DMS114 treated with DMSO at 0.1 percent for 48 hours (cell line): Measurements from ENCODE around the gene PPIG.
"Not testable (repeated sequence)": the region's sequence is repeated elsewhere in the genome, so short reads cannot be mapped to it uniquely, and the experiment has no call there.

Experiments
- DNase-seq: peaks from one replicate; lab custom pipeline; 2025; ENCODE audit not compliant: unreplicated experiment; lab: John Stamatoyannopoulos, UW

The PPIG gene

DNA sequence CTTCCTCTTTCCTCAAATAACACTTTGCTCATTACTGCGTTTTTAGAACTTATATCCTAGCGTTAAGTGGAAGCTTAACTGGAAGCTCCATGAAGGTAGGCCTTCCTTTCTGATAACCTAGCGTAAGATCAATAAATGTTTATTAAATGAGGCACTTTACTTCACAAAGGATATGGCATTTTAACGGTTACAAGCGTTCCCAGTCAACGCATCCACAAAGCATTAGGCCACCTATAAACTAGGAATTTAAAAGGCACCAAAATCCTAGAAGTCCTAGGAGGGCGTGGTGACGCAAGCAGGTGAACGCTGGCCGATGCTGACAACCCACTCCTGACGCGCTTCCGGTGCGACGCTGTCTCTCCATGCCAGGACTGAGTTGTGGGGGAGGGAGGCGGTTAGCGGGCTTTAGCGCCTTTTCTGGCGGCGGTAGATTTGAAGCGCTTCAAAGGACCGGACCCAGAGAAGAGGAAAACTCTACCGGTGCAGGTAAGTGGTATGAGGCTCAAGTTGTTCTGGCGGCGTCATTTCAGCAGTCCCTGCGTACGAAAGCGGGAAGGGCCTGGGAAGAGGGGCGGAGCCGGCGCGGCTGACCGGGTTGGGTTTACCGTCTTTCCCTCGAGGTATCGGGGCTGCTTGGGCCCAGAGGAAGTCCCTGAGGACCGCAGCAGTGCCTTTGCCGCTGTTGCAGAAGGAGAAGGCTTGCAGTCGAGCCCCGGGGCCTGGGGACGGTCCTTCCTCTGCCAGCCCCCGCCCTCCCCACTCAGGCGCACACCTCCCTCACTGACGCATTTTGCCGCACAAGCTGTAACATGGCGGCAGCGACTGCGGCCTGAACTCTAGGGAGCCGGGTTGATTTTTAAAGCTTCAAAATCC lies at the start of gene PPIG:
TSS of gene PPIG (plus strand) at position 347 of the 873 bp plus-strand sequence. CDS start 19,691 bp downstream, outside the sequence.
- peak; percentile 71 for DNase-seq

DNA sequence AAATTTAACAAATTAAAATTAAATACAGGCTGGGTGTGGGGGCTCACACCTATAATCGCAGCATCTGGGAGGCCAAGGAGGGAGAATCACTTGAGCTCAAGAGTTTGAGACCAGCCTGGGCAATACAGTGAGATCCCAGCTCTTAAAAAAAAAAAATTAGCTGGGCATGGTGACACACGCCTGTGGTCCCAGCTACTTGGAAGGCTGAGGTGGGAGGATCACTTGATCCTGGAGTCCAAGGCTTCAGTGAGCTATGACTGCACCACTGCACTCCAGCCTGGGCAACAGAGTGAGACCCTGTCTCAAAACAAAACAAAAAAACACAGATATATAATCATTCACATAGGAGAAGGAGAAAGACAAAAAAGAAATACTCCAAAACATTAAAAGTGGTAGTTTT lies 44.7 kb upstream of the PPIG start:
- DNase-seq, result not testable (repeated sequence)

DNA sequence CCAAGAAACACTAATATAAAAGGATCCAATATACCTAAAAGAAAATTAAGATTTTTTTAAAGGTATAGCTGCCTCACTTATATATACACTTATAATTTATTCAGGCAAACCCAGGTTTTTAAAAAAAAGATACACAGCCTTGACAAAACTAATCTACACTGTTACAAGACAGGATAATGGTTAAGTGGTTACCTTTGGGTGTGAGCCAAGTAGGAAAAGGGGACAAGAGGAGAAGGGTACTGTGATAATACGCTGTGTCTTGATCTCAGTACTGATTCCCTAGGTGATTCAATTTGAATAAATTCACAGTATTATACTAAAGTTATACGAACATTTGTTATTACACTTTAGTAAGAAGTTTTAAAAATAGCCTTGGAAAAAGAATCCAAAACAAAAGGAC lies 44.0 kb upstream of the PPIG start:
- no peak for DNase-seq

DNA sequence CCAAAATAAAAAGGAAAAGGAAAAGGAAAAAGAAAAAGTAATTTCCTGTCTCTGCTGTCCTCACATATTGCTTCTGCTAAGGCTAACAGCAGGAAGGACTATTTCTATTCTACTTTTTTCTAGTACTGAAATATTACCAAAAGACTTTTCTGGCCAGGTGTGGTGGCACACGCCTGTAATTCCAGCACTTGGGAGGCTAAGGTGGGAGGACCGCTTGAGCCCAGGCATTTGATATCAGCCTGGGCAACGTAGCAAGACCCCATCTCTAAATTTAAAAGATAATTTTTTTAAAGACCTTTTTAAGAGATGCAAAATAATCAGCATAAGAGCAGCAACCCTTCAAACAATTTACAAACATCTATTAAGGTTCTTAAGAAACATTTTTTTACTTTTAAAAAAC lies 41.7 kb upstream of the PPIG start:
- DNase-seq, result no peak

DNA sequence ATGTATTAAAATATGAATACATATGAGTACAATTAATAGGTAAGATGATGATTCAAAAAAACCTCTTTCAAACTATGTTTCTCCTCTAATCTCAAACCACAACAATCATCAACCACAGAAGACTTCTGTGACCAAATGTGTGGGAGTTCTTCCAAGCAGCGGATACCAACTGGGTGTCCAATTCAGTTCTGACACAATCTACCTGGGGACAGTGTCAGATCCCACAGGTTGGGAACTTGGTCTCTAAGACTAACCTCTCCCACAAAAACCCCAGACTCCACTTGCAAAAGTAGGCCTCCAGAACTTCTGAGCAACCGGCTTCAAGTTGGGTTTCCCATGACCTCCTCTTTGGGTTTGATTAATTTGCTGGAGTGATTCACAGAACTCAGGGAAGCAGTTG lies 37.4 kb upstream of the PPIG start:
- no peak for DNase-seq

DNA sequence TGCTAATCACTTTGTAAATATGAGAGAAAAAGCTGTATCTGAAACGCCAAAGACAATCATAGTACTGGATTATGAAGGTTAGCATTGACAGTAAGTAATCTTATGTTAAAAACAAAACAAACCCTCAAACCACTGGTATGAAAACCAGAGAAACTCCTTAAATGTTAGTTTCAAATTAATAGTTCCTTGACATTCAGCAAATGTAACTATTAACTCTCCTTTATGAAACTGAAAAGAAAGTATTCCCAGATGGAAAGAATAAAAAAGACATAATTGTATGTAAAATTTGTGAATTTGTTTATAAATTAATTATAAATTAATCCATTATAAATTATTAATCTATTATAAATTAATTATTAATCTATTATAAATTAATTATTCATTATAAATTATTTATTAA lies 22.8 kb upstream of the PPIG start:
- DNase-seq, result no peak

DNA sequence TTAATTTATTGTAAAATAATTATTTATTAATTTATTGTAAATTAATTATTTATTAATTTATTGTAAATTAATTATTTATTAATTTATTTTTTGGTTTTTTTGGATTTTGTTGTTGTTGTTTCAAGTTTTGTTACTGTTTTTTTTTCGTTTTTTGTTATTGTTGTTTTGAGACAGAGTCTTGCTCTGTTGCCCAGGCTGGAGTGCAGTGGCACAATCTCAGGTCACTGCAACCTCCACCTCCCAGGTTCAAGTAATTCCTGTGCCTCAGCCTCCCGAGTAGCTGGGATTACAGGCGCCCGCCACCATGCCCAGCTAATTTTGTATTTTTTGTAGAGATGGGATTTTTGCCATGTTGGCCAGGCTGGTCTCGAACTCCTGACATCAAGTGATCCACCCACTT lies 22.1 kb upstream of the PPIG start:
- not testable (repeated sequence) for DNase-seq

DNA sequence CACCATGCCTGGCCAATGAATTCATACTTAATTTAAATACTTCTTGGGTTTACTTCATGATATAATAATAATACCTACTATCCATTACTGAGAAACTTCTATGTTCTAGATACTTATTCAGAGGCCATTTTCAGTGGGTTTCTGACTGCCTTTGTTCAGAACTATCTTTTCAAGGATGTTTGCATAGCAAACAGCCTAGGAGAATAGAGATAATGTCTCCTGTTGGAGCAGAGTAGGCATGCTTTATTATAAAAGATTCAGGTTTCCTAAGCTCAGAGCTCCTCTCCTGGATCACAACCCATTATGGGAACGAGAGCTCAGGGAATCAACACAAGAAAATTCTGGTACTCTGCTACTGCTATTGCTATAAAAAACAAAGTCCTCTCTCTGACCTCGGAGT lies 21.6 kb upstream of the PPIG start:
- DNase-seq, result no peak

DNA sequence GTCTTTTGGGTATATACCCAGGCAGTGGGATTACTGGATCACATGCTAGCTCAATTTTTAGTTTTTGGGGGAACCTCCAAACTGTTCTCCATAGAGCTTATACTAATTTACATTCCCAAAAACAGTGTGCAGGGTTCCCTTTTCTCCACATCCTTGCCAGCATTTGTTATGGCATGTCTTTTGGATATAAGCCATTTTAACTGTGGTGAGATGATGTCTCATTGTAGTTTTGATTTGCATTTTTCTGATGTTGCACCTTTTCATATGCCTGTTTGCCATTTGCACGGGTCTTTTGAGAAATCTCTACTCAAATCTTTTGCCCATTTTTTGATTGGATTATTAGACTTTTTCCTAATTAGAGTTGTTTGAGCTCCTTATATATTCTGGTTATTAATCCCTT lies 18.5 kb upstream of the PPIG start:
- DNase-seq, result no peak

DNA sequence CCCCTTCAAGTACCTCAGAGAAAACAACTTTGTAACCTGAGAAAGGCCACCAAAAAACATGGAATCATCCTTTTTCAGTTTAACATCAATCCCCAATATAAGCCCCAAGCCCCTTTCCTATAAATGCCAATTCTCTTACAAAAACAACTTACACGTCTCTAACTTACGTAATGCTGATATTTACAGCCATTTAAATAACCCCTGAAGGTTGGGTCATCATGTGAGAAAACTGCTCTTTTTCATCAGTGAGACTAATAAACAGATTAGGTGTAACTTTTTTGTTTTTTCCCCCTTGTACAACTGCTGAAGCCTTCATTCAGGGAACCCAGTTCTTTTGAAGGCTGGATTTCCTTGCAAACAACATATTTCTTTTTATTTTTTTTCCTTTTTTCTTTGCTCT lies 14.2 kb upstream of the PPIG start:
- no peak for DNase-seq

DNA sequence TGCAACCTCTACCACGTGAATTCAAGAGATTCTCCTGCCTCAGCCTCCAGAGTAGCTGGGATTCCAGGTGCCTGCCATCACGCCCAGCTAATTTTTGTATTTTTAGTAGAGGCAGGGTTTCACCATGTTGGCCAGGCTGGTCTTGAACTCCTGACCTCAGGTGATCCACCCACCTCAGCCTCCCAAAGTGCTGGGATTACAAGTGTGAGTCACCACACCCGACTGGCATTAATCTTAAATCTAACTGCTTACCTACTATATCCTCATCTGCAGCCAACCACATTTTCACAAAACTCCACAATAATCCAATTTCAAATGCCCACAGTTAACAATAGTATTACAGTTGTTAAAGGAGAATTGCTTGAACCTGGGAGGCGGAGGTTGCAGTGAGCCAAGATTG lies 13.4 kb upstream of the PPIG start:
- not testable (repeated sequence) for DNase-seq

DNA sequence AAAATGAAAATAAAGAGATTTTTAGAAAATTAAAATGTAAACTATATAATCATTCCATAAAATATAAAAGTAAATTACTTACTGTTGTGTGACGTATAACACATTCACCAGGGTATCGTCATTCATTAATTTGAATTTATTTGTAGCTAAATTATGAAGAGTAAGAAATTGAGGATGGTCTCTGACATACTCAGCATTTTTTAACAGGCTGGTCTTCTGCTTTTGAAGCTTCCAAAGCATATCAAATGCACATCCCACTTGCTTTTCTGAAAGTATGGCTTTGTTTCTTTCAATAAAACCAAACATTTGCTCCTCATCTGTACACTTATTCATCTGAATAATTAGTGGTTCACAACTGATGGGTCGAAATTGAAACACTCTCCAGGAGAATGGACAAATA lies 12.6 kb upstream of the PPIG start:
- no peak for DNase-seq

DNA sequence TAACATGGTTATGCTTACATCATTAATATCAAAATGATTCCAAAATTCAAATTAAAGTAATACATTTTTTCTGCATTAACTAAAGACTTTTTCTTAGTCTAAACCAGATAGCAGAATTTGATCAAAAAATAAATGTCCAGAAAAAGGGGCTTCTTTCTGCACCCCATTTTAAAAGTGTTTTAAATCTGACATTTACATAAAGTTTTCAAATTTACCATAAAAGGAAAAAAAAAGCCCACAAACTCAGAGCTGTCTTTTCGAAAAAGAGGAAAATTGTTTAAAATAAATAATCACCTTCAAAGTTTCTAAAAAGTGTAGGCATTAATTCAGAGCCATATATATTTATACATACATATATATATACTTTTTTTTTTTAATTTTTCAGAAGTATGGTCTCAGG lies 12.0 kb upstream of the PPIG start:
- no peak for DNase-seq

DNA sequence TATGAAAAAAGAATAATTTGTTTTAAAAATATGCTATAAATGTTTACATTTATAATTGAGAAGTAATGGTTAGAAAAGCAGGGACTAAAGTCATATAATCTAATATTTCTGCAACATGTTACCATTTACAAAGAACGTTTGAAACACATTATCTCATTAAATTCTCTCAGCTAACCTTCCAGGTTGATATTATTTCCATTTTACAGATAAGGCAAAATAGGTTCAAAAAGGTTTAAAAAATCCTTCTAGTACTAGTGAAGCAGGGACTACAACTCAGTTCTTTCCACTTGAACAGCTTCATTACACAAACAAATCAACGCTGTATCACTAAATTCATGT lies 11.4 kb upstream of the PPIG start:
- DNase-seq, result no peak

DNA sequence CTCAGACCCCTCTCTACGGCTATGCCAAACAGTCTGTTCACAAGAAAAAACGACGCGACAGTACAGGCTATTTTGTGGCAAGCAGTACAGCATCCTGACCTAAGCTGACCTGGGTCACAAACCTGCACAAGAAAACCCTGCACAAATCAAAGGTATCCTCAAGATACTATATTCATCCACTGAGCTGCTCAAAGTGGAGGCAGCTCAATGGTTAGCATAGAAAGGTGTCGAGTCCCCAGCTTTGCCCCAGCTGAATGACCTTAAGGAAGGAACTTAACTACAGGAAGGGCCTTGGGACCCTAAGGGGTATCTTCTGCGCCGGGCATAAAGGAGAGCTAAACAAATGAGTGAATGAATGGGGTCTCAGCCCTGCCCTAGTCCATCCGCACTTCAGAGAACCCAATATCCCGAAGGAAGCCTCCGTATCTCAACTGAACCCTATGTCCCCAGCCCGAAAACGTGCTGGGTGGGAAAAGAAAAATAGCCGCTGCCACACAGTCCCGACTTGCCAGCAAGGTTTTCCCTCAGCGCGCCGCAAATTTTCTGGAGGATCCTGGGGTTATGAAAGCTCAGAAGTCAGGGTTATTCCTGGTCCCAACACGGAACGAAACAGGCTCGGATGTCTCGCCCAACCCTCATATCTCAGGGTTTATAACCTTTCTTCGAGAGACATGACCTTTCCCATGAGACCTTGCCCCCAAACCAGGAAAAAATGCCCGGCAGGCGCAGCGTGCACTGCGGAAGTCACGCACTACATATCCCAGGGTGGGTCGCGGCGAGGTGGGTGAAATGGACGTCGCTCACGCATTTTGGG lies 10.8 kb upstream of the PPIG start, which contains the start of gene FASTKD1:
TSS of gene FASTKD1 (minus strand) at position 706 of the 814 bp plus-strand sequence. CDS start 1,836 bp downstream, outside the sequence.
- DNase-seq, result peak; percentile 81

DNA sequence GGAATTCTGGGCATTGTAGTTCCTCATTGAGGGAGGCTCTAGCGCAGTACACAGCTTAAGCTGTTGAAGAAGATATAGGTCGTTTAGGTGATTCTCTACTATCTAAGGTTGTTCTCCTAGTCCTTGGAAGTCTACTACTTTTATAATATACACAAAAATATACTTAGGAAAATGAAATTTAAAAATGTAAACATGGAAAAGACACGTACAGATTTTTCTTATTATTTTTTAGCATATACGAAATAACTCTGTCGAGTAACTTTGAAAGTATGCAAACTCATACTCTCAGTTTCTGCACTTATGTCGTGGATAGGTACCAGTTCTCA lies 10.2 kb upstream of the PPIG start:
- DNase-seq, result no peak

DNA sequence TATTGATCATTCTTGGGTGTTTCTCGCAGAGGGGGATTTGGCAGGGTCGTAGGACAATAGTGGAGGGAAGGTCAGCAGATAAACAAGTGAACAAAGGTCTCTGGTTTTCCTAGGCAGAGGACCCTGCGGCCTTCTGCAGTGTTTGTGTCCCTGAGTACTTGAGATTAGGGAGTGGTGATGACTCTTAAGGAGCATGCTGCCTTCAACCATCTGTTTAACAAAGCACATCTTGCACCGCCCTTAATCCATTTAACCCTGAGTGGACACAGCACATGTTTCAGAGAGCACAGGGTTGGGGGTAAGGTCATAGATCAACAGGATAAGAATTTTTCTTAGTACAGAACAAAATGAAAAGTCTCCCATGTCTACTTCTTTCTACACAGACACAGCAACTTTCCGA lies 9.6 kb upstream of the PPIG start:
- not testable (repeated sequence) for DNase-seq

DNA sequence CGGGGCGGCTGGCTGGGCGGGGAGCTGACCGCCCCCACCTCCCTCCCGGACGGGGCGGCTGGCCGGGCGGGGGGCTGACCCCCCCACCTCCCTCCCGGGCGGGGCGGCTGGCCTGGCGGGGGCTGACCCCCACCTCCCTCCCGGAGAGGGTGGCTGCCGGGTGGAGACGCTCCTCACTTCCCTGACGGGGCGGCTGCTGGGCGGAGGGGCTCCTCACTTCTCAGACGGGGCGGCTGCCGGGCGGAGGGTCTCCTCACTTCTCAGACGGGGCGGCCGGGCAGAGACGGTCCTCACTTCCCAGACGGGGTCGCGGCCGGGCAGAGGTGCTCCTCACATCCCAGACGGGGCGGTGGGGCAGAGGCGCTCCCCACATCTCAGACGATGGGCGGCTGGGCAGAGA lies 8.9 kb upstream of the PPIG start:
- DNase-seq, result not testable (repeated sequence)

DNA sequence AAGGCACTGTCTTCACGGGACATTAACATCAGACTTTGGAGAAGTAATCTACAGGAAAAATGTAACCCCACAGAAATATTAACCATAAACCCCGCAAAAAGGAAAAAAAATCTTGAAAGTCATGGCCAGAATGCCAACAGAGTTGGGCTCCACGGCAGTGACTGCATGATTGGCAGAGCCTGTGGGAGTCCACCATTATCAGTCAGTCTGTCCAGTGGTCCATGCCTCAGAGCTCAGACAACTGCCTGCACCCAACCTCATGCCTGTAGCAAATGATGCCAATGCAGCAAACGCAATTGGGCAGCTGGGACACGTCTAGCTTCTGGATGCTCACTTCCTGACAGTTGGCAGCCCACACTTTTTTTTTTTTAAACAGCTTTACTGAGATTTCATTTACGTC lies 5.1 kb upstream of the PPIG start:
- no peak for DNase-seq

DNA sequence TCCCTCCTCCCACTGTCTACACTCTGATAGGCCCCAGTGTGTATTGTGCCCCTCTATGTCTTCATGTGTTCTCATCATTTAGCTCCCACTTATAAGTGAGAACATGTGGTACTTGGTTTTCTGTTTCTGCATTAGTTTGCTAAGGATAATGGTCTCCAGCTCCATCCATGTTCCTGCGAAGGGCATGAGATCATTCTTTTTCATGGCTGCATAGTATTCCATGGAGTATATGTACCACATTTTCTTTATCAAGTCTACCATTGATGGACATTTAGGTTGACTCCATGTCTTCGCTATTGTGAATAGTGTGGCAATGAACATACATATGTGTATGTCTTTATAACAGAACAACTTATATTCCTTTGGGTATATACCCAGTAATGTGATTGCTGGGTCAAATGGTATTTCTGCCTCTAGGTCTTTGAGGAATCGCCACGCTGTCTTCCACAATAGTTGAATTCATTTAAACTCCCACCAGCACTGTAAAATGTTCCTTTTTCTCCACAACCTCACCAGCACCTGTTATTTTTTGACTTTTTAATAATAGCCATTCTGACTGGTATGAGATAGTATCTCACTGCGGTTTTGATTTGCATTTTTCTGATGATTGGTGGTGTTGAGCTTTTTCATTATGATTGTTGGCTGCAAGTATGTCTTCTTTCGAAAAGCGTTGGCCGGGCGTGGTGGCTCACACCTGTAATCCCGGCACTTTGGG lies 1.4 kb upstream of the PPIG start:
- DNase-seq, result not testable (repeated sequence)

DNA sequence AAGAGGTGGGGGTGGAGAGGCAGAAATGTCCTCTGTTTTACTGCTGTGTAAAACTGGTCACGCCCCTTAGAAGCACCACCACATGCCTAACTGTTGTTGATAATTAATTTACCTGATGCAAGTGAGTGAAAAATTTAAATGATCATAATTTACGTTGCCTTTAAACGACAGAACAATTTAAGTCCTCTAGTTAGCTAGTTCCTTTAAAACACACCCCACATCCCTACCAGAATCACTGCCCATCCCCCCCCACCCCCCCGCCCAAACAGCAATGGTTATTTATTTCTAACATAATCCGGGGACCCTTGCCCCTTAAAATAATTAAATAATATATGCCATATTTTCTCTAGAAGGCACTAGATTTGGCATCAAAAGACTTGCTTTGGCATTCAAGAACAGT lies 633 bp upstream of the PPIG start:
- no peak for DNase-seq

DNA sequence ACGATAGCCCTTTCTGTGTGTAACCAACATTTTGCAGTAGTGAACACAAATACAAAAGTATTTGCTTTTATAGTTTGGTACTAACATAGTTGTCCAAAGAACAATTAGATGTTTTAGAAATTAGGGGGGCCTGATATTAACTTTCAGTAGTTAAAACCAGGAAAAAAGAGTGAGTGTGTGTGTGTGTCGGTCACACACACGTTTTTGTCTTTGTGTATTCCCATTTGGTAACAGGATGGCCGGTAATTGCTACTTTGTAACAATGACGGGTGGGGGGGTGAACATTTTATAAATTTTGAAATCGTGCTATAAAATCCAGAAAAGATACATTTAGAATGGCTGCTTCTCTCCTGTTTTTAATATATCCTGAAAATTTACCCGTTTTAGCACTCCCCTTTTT lies 1.5 kb downstream of the PPIG start:
- DNase-seq, result no peak
